B cell (primary cell): Measurements from ENCODE around the gene MDH2.

ENCODE experiments used
- CTCF ChIP-seq: fragments of 200-600 bp; IDR thresholded peaks from one replicate; pipeline ENCODE4 v1.8.0; 2022; ENCODE audit warnings: antibody characterized with exemption, mild to moderate bottlenecking
- EZH2 ChIP-seq: IDR thresholded peaks from 2 replicates; pipeline ENCODE4 v1.6.1; 2012; ENCODE audit warnings: borderline replicate concordance, low read depth, mild to moderate bottlenecking, moderate library complexity, low read length; ENCODE audit not compliant: insufficient read depth, poor library complexity, severe bottlenecking

- TF ChIP-seq CTCF (no peak), EZH2 (no peak)
Observed at GRCh38 chr7:76053461-76053860, 5.6 kb downstream of the MDH2 start.
